Common myeloid progenitor, CD34-positive (primary cell): ENCODE results near the gene CCDC187.

Experiments used
- CTCF ChIA-PET: fragments of 350-600 bp; sonication (Branson Sonifier 250); formaldehyde crosslinking; loops from one replicate; lab custom pipeline; 2021; ENCODE audit warnings: antibody characterized with exemption; lab: Charles Lee
- POLR2A ChIA-PET: fragments of 350-600 bp; sonication (Branson Sonifier 250); formaldehyde crosslinking; loops from one replicate; lab custom pipeline; 2021; ENCODE audit warnings: antibody characterized with exemption; lab: Charles Lee
- DNase-seq, 3 donors: peaks; one replicate each; pipeline versions ENCODE4 v3.0.0 to v3.0.0-alpha.2; 2013
- H3K27ac ChIP-seq, 2 experiments: 1 replicate in 1 of 2; 2 replicates in 1 of 2; pipeline ENCODE4 v1.7.0; 2013; ENCODE audit warnings: inconsistent platforms in 2 of 2, low read length in 2 of 2, mild to moderate bottlenecking in 2 of 2, low read depth in 1 of 2, moderate library complexity in 1 of 2; ENCODE audit not compliant: severe bottlenecking in 2 of 2, insufficient read depth in 1 of 2, poor library complexity in 1 of 2
- H3K27me3 ChIP-seq, 5 experiments: replicated peaks in 2 of 5; 1 replicate in 3 of 5; 2 replicates in 2 of 5; pipeline versions ENCODE4 v1.6.1 to v1.7.0; 2013; ENCODE audit warnings: low read length in 4 of 5, mild to moderate bottlenecking in 2 of 5, moderate library complexity in 2 of 5, inconsistent platforms in 1 of 5; ENCODE audit not compliant: insufficient read depth in 5 of 5, control insufficient read depth in 4 of 5
- H3K36me3 ChIP-seq, 4 experiments: 1 replicate in 2 of 4; 2 replicates in 2 of 4; pipeline versions ENCODE4 v1.6.1 to v1.7.0; 2013; ENCODE audit warnings: low read length in 3 of 4, control low read depth in 1 of 4, mild to moderate bottlenecking in 1 of 4; ENCODE audit not compliant: control insufficient read depth in 4 of 4, insufficient read depth in 4 of 4
- H3K4me1 ChIP-seq, 4 experiments: 1 replicate in 3 of 4; 2 replicates in 1 of 4; pipeline versions ENCODE4 v1.6.1 to v1.7.1; 2013; ENCODE audit warnings: low read length in 3 of 4, mild to moderate bottlenecking in 3 of 4, control low read depth in 1 of 4, inconsistent platforms in 1 of 4, moderate library complexity in 1 of 4; ENCODE audit not compliant: control insufficient read depth in 4 of 4, insufficient read depth in 4 of 4; ENCODE audit errors: control extremely low read depth in 1 of 4
- H3K4me3 ChIP-seq, 7 experiments: 1 replicate in 4 of 7; 2 replicates in 3 of 7; pipeline versions ENCODE4 v1.5.1 to v1.7.0; 2013; ENCODE audit warnings: mild to moderate bottlenecking in 7 of 7, low read length in 6 of 7, moderate library complexity in 6 of 7, inconsistent platforms in 2 of 7, low read depth in 2 of 7, control low read depth in 1 of 7; ENCODE audit not compliant: insufficient read depth in 4 of 7, control insufficient read depth in 1 of 7; ENCODE audit errors: extremely low read depth in 1 of 7
- H3K9me3 ChIP-seq, 5 experiments: 1 replicate in 4 of 5; 2 replicates in 1 of 5; pipeline versions ENCODE4 v1.6.1 to v1.7.1; 2013; ENCODE audit warnings: low read length in 4 of 5, mild to moderate bottlenecking in 2 of 5, inconsistent platforms in 1 of 5, low read depth in 1 of 5, moderate library complexity in 1 of 5; ENCODE audit not compliant: control insufficient read depth in 4 of 5, insufficient read depth in 2 of 5; ENCODE audit errors: control extremely low read depth in 1 of 5
- WGBS: methylation state at CpG from one replicate; pipeline ENCODE4 v1.1.5; 2013; ENCODE audit not compliant: insufficient coverage; 5-methylcytosine and 5-hydroxymethylcytosine counted together

Gene CCDC187

DNA sequence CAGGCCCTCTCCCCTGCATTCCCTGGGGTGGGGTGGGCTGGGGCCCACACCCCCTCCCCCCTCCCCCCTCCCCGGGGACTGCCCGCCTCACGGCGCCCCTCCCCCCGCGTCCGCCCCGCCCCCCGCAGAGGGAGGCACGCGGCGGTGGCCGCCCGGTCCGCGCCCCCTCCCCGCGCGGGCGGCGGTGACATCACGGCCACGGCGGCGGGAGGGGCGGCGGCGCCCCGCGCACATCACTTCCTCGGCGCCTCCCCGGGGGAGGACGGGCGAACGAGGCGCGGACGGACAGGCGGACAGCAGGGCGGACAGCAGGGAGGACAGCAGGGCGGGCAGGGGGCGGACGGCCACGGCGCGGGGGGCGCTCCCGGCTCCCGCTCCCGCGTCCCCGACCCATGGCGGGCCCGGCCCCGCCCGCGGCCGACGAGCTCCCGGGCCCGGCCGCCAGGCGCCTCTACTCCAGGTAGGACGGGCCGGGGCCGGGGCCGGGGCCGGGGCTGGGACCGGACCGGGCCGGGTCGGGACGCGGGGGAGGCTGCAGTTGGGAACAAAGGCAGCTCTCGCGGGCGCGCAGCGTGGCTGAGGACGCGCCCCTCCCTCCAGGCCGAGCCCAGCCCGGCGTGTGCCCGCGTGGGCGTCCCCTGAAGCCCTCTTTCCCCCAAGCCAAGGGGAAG lies 23.5 kb upstream of the CCDC187 start, which contains the start of gene GPSM1:
Gene GPSM1, plus strand, starts transcription at position 236 of the 671 bp plus-strand sequence. Its CDS starts 157 bp downstream, at position 393.
- WGBS = 0% methylated on average over 18 of the region's 88 CpGs
- H3K9me3 ChIP-seq = no peaks in the 10 kb centered on the region
- H3K4me3 ChIP-seq = peak within 1 kb of the TSS; percentile 36 to 88 (median 76)
- H3K27me3 ChIP-seq = no peaks in the 10 kb centered on the region
- POLR2A ChIA-PET = interaction anchor here (0.7 to 1.1 kb wide), 3 partner anchors 15 to 36 kb away, joined by 3 read pairs; partner anchors contain the start of gene DNLZ
- H3K4me1 ChIP-seq = peaks cover 0 to 76% (median 61%) of the 10 kb centered on the region in 4 experiments
- H3K27ac ChIP-seq = peak within 1 kb of the TSS; percentile 75 to 85
- peaks cover 0 to 15% (median 5%) of the 10 kb centered on the region in 4 experiments for H3K36me3 ChIP-seq
- CTCF ChIA-PET = interaction anchor here (1.1 to 9.6 kb wide), 5 partner anchors 10 to 76 kb away, joined by 3 to 101 read pairs (median 5); no protein-coding TSS in a partner anchor
- DNase-seq = peak in 2 of 3 donors; percentile 62 to 65

DNA sequence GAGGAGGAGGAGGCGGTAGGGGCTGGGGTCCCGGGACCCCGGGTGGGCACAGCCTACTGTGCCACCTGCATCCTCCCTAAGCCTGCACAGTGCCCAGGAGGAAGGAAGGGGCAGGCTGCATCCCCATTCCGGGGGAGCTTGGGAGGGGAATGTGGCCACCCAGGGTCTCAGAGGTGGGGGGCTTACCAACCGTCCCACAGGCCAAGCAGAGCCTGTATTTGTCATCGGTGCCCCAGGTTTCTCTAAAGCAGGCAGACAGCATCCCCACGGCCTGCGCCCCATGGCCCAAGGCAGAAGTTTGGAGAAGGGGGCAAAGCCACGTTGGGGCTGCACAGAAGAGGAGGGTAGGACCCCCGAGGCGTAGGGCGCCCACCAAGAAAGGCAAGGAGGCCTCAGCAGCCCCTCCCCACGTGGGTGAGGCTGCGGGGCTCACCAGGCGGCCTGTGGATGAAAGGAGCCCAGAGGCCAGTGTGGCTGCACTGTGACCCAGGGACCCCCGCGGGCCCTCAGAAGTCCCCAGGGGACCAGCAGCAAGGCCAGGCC lies 22.9 kb upstream of the CCDC187 start:
- DNase-seq = peak in 2 of 3 donors; percentile 76 to 86
- Histone ChIP-seq H3K27me3 (no peaks in the 10 kb centered on the region), H3K4me1 (peaks cover 0 to 79% (median 63%) of the 10 kb centered on the region in 4 experiments), H3K27ac (peak overlapping the region; percentile 64 to 79), H3K9me3 (no peaks in the 10 kb centered on the region), H3K4me3 (peak overlapping the region in 6 of 7 experiments; percentile 10 to 62 (median 51)), H3K36me3 (peaks cover 0 to 9% (median 3%) of the 10 kb centered on the region in 4 experiments)
- CTCF ChIA-PET = interaction anchor here (1.0 to 9.6 kb wide), 4 partner anchors 14 to 76 kb away, joined by 3 to 101 read pairs (median 4); no protein-coding TSS in a partner anchor
- 5% methylated on average over 12 of the region's 17 CpGs for WGBS
- POLR2A ChIA-PET = interaction anchor here (1.1 kb wide), 1 partner anchor 17 kb away, joined by 3 read pairs; no protein-coding TSS in a partner anchor

DNA sequence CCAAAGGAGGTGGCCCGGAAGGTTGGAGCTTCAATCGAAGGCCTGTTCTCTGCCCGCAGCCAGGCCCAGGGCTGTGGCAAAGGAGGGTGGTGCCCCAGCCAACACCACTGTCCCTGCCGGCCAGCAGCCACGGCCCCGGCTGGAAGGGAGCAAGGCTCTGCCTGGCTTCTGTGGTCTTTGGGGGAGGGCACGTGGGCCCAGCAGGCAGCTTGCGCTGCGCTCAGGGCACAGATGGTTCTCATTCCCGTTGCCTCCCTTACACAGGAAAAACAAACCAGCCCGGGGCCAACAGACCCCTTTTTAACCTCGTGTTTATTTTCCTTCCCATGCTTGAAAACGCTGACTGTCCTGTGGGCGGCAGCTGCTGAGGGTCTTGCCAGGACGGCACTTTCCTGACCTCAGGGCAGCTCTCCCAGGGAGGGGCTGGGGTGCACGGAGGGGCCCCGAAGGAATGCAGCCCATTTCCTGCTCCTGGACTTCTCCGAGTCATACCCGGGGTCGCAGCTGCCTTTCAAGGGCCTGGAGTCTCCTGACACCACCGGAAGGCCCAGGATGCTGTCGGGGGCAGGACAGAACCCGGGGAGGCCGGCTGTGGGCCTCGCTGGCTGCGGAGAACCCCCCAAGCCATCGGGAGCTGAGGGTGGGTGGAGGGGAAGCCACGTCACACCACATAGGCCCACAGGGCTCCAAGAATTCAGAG lies 22.3 kb upstream of the CCDC187 start:
- 5% methylated on average over 21 of the region's 28 CpGs for WGBS
- no peaks in the 10 kb centered on the region for H3K9me3 ChIP-seq
- no peaks in the 10 kb centered on the region for H3K27me3 ChIP-seq
- H3K27ac ChIP-seq = peak overlapping the region; percentile 64 to 79
- peak overlapping the region in 4 of 7 experiments; percentile 48 to 62 (median 56) for H3K4me3 ChIP-seq
- peaks cover 0 to 79% (median 63%) of the 10 kb centered on the region in 4 experiments for H3K4me1 ChIP-seq
- POLR2A ChIA-PET = interaction anchor here (1.1 kb wide), 1 partner anchor 16 kb away, joined by 3 read pairs; no protein-coding TSS in a partner anchor
- DNase-seq = peak in 2 of 3 donors; percentile 80 to 86
- CTCF ChIA-PET = interaction anchor here (0.9 to 9.6 kb wide), 5 partner anchors 14 to 77 kb away, joined by 3 to 101 read pairs (median 3); no protein-coding TSS in a partner anchor
- peaks cover 0 to 7% (median 3%) of the 10 kb centered on the region in 4 experiments for H3K36me3 ChIP-seq

DNA sequence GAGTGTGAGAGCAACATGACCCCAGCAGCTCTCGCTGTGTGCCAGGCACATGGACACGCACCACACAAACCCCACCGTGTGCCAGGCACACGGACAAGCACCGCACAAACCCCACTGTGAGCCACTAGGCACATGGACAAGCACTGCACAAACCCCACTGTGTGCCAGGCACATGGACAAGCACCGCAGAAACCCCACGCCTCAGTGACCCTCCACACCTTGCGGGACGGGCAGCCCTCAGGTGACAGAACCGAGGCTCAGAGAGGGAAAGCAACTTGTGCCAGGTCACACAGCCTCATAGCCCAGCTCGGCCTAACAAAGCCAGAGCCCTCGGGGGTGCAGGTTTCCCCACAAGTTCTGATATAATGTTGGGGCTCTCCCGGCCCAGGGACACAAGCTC lies 21.5 kb upstream of the CCDC187 start:
- Histone ChIP-seq H3K4me3 (peak overlapping the region in 3 of 7 experiments; percentile 48 to 62 (median 49)), H3K27ac (peak overlapping the region; percentile 64 to 79), H3K27me3 (no peaks in the 10 kb centered on the region), H3K4me1 (peaks cover 0 to 75% (median 61%) of the 10 kb centered on the region in 4 experiments), H3K9me3 (no peaks in the 10 kb centered on the region), H3K36me3 (peaks cover 0 to 2% (median 0%) of the 10 kb centered on the region in 4 experiments)
- 96% methylated on average over 13 of the region's 13 CpGs for WGBS
- POLR2A ChIA-PET = no interaction called here
- no peak for DNase-seq
- CTCF ChIA-PET = interaction anchor here (0.9 to 9.6 kb wide), 4 partner anchors 13 to 41 kb away, joined by 3 to 101 read pairs (median 3); no protein-coding TSS in a partner anchor

DNA sequence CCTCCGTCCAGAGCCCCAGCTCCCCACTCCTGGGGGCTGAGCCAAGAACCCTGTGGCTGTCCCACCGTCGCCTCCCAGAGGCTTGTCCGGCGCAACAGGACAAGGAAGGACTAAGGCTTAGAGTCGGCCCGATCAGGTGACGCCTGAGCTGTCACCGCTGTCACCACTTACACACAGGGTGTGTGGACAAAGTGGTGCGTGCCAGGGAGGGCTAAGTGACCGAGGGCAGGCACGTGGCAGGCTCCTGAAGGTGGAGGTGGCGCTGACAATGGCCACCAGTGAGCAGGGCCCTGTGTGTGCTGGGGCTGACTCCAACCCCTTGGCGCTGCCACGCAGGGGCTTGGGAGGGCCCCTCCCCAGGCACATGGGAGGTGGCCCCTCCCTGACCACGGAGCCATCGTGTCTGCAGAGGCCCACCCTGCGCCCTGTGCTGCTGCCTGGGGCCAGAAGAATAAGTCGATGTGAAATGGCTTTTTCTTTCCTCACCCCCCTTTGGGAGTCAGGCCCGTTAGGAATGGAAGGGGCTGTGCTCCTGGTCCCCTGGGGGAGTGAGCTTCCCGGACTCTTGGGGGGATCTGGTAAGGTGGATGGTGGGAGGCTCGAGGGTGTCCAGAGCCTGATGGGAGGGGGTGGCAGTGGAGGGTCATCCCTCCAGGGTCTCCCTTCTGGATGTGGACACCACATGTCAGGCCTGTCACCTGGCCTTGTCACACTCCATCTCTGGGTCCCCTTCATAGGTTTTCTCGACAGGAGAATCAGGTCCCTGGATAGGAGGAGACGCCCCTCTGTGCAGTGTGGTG lies 20.8 kb upstream of the CCDC187 start:
- H3K9me3 ChIP-seq = no peaks in the 10 kb centered on the region
- H3K36me3 ChIP-seq = no peaks in the 10 kb centered on the region
- CTCF ChIA-PET = interaction anchor here (0.9 to 9.6 kb wide), 4 partner anchors 12 to 41 kb away, joined by 3 to 101 read pairs (median 4); partner anchors contain the start of gene DNLZ
- H3K27me3 ChIP-seq = no peaks in the 10 kb centered on the region
- no peak for DNase-seq
- H3K4me3 ChIP-seq = no peak overlapping the region
- H3K4me1 ChIP-seq = peaks cover 0 to 68% (median 58%) of the 10 kb centered on the region in 4 experiments
- POLR2A ChIA-PET = interaction anchor here (1.2 kb wide), 1 partner anchor 12 kb away, joined by 5 read pairs; no protein-coding TSS in a partner anchor
- peak overlapping the region; percentile 28 to 79 for H3K27ac ChIP-seq
- WGBS = 90% methylated on average over 16 of the region's 24 CpGs

DNA sequence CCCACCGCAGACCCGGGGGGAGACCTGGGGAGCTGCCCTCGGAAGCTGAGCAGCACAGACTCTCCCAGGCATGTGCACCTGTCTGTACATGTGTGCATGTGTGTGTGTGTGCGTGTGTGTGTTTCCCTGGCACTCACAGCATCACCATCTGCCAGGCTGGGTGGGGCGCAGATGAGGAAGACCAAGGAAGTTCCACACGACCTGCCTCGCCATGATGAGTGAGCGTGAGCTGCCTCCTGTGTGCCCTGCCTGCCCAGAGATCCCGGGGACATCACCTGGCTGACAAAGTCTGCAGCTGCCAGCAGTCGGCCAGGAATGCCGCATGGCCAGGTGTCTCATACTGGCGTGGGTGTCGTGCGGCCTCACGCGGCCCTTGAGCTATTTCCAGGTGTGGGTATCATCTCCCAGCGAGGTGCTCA lies 19.5 kb upstream of the CCDC187 start:
- no peaks in the 10 kb centered on the region for H3K9me3 ChIP-seq
- WGBS = 95% methylated on average over 9 of the region's 17 CpGs
- H3K4me3 ChIP-seq = no peak overlapping the region
- H3K4me1 ChIP-seq = peaks cover 0 to 55% (median 46%) of the 10 kb centered on the region in 4 experiments
- no peaks in the 10 kb centered on the region for H3K27me3 ChIP-seq
- no peak overlapping the region for H3K27ac ChIP-seq
- DNase-seq = no peak
- no peaks in the 10 kb centered on the region for H3K36me3 ChIP-seq
- ChIA-PET CTCF (interaction anchor here (0.7 to 9.6 kb wide), 10 partner anchors 7 to 78 kb away, joined by 3 to 101 read pairs (median 4); partner anchors contain the start of gene DNLZ), POLR2A (interaction anchor here (0.6 to 1.6 kb wide), 3 partner anchors 14 to 64 kb away, joined by 3 to 5 read pairs (median 3); no protein-coding TSS in a partner anchor)
